ENCODE results near the gene EHD4. TPM values are rescaled to one million over a fixed set of nuclear protein-coding genes. Genes with fewer than 3 reads are reported as not detected.

The EHD4 gene
- polyA plus RNA-seq, 3 donors, result 12.8 to 16.0 (median 14.2) TPM

GRCh38 chr15:41908736-41909461, 63.5 kb downstream of the EHD4 start:
- H3K79me2 ChIP-seq (ENCODE audit: insufficient read depth, low read length), result peaks cover 21% of the 10 kb centered on the region
- H3K4me1 Mint-ChIP-seq, result peaks cover 35% of the 10 kb centered on the region
- H3K4me2 ChIP-seq (replicated peaks; ENCODE audit: extremely low read depth, low read length, poor library complexity, severe bottlenecking), result no peak overlapping the region
- no peak for TF ChIP-seq CTCF (IDR thresholded peaks at IDR 0.05)
- H3K27me3 Mint-ChIP-seq (ENCODE audit: low read depth in 3 of 3), result peaks cover 0 to 5% (median 0%) of the 10 kb centered on the region in 3 donors
- no peak overlapping the region for H3K4me3 ChIP-seq (replicated peaks in 1 of 3; ENCODE audit: low read depth in 2 of 3, low read length in 3 of 3)
- H3K36me3 ChIP-seq (replicated peaks in 1 of 2; ENCODE audit: control insufficient read depth in 1 of 2, insufficient read depth in 2 of 2, low read length in 2 of 2), result peaks cover 47 to 85% of the 10 kb centered on the region in 2 donors
- H3K9me3 Mint-ChIP-seq, result peaks cover 2 to 9% (median 5%) of the 10 kb centered on the region in 7 donors
- H3K27ac ChIP-seq (ENCODE audit: low read depth in 1 of 2, low read length in 2 of 2), result peak overlapping the region in 1 of 2 donors; percentile 31
- no peak for DNase-seq
- H3K4me3 Mint-ChIP-seq, result no peak overlapping the region
- peaks cover 69 to 90% of the 10 kb centered on the region in 2 donors for H3K36me3 Mint-ChIP-seq
- peaks cover 10% of the 10 kb centered on the region for H4K20me1 ChIP-seq (ENCODE audit: insufficient read depth, low read length)
- H3K27me3 ChIP-seq (ENCODE audit: control insufficient read depth in 2 of 2, insufficient read depth in 2 of 2, low read length in 2 of 2), result no peaks in the 10 kb centered on the region
- peaks cover 25 to 30% of the 10 kb centered on the region in 2 donors for H3K4me1 ChIP-seq (ENCODE audit: control insufficient read depth in 1 of 2, insufficient read depth in 2 of 2, low read length in 2 of 2)
- 97% methylated on average over 17 of the region's 17 CpGs for WGBS (ENCODE audit: insufficient coverage)
- no peak overlapping the region for H3K9ac ChIP-seq (ENCODE audit: insufficient read depth, low read length, poor library complexity, severe bottlenecking)
- H3K27ac Mint-ChIP-seq, result peak overlapping the region in 5 of 7 donors; percentile 20 to 76 (median 60)
- peaks cover 0 to 11% of the 10 kb centered on the region in 2 donors for H3K9me3 ChIP-seq (replicated peaks in 1 of 2; ENCODE audit: control insufficient read depth in 1 of 2, insufficient read depth in 1 of 2, low read length in 2 of 2)
- H2AFZ ChIP-seq (ENCODE audit: insufficient read depth, low read depth, low read length, poor library complexity, severe bottlenecking), result no peak overlapping the region
- intact Hi-C loops (cut with micrococcal nuclease), result loop anchor here in 1 of 2 donors (10.0 kb wide), 1 partner anchor 84 kb away; the partner anchor contains the start of gene JMJD7

GRCh38 chr15:41907141-41907540, 65.2 kb downstream of the EHD4 start:
- peaks cover 0 to 11% of the 10 kb centered on the region in 2 donors for H3K9me3 ChIP-seq (replicated peaks in 1 of 2; ENCODE audit: control insufficient read depth in 1 of 2, insufficient read depth in 1 of 2, low read length in 2 of 2)
- peaks cover 0 to 5% (median 0%) of the 10 kb centered on the region in 3 donors for H3K27me3 Mint-ChIP-seq (ENCODE audit: low read depth in 3 of 3)
- peaks cover 57 to 97% of the 10 kb centered on the region in 2 donors for H3K36me3 ChIP-seq (replicated peaks in 1 of 2; ENCODE audit: control insufficient read depth in 1 of 2, insufficient read depth in 2 of 2, low read length in 2 of 2)
- H3K27me3 ChIP-seq (ENCODE audit: control insufficient read depth in 2 of 2, insufficient read depth in 2 of 2, low read length in 2 of 2), result no peaks in the 10 kb centered on the region
- no peak for TF ChIP-seq CTCF (IDR thresholded peaks at IDR 0.05)
- H3K4me3 ChIP-seq (replicated peaks in 1 of 3; ENCODE audit: low read depth in 2 of 3, low read length in 3 of 3), result no peak overlapping the region
- 0% methylated on average over 2 of the region's 3 CpGs for WGBS (ENCODE audit: insufficient coverage)
- H3K4me2 ChIP-seq (replicated peaks; ENCODE audit: extremely low read depth, low read length, poor library complexity, severe bottlenecking), result no peak overlapping the region
- intact Hi-C loops (cut with micrococcal nuclease), result loop anchor here in 1 of 2 donors (10.0 kb wide), 1 partner anchor 82 kb away; the partner anchor contains the start of gene JMJD7
- no peak overlapping the region for H3K4me3 Mint-ChIP-seq
- no peak overlapping the region for H3K9ac ChIP-seq (ENCODE audit: insufficient read depth, low read length, poor library complexity, severe bottlenecking)
- peak overlapping the region; percentile 31 to 85 (median 76) for H3K27ac Mint-ChIP-seq
- peaks cover 14% of the 10 kb centered on the region for H4K20me1 ChIP-seq (ENCODE audit: insufficient read depth, low read length)
- DNase-seq, result peak in 1 of 3 donors; percentile 23
- peaks cover 13 to 17% of the 10 kb centered on the region in 2 donors for H3K4me1 ChIP-seq (ENCODE audit: control insufficient read depth in 1 of 2, insufficient read depth in 2 of 2, low read length in 2 of 2)
- peaks cover 21% of the 10 kb centered on the region for H3K4me1 Mint-ChIP-seq
- peaks cover 16% of the 10 kb centered on the region for H3K79me2 ChIP-seq (ENCODE audit: insufficient read depth, low read length)
- peak overlapping the region; percentile 40 to 42 for H3K27ac ChIP-seq (ENCODE audit: low read depth in 1 of 2, low read length in 2 of 2)
- H3K9me3 Mint-ChIP-seq, result peaks cover 2 to 9% (median 5%) of the 10 kb centered on the region in 7 donors
- no peak overlapping the region for H2AFZ ChIP-seq (ENCODE audit: insufficient read depth, low read depth, low read length, poor library complexity, severe bottlenecking)
- H3K36me3 Mint-ChIP-seq, result peaks cover 68 to 90% of the 10 kb centered on the region in 2 donors

All from CD14-positive monocyte (primary cell).